ENCODE data around the gene TCTA. TPM values are rescaled to one million over a fixed set of nuclear protein-coding genes. Genes with fewer than 3 reads are reported as not detected.
A peak's percentile ranks its signal among the peaks of the same experiment; 100 is the strongest.

TCTA gene
- total RNA-seq, 1 experiment from 2014 or later: 23.7 TPM

DNA sequence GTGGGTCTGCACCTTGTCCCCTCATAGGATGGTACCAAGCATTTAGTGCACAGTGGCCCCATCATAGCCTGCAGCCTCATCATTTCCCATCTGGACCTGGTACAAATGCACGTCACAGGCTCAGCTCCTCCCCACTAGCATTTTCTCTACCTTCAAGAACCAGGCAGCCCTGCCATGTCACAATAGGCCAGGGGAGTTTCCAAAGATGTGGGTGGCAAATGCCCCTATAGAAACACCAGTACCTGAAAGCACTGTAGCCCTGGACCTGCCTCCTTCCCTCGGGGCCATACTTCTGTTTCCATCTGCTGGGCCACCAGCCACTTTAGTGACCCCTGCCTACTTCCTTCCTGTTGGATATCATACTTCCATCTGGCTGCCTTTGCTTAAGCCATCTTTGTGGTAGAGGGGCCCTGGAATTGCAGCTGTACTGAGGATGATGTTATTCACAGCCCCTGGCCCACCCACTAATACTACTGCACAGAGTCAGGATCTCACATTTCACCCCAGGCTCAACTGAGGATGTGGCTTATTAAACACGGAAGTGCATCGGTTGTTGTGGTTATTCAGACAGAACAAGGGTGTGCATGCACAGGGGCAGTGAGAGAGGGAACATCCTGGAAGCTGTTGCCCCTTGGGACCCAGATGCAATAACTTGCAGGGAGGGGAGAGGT is 3.8 kb downstream of the TCTA start:
- no peak for ATAC-seq
- intact Hi-C loops (cut with micrococcal nuclease): loop anchor here (1.0 kb wide), 1 partner anchor 33 kb away; no protein-coding TSS in a partner anchor
- ChIA-PET CTCF (interaction anchor here (1.0 to 1.4 kb wide), 3 partner anchors 33 to 256 kb away, joined by 3 to 6 read pairs (median 5); no protein-coding TSS in a partner anchor), POLR2A (ENCODE audit: unreplicated experiment) (no interaction called here)
- peaks cover 5% of the 10 kb centered on the region; the same call in 1 of the 2 replicates for H3K36me3 ChIP-seq (ENCODE audit: low read depth, low read length)
- H3K27me3 ChIP-seq (ENCODE audit: low read length): no peaks in the 10 kb centered on the region
- H3K79me2 ChIP-seq (ENCODE audit: low read length): peaks cover 24% of the 10 kb centered on the region
- H3K27ac ChIP-seq (ENCODE audit: low read length): no peak overlapping the region
- BruUV-seq (replicated peaks): no TSS peak
- no peak for DNase-seq
- no peak overlapping the region for H2AFZ ChIP-seq (ENCODE audit: low read length)
- H3K4me2 ChIP-seq (ENCODE audit: low read length): no peak overlapping the region
- H4K20me1 ChIP-seq (ENCODE audit: low read length): peaks cover 3% of the 10 kb centered on the region
- H3K9ac ChIP-seq (ENCODE audit: low read length): no peak overlapping the region
- no peaks in the 10 kb centered on the region for H3K9me2 ChIP-seq (replicated peaks; ENCODE audit: low read length)
- H3K9me3 ChIP-seq (ENCODE audit: low read length): no peaks in the 10 kb centered on the region
- H3F3A ChIP-seq (ENCODE audit: low read length, unreplicated experiment): peaks cover 6% of the 10 kb centered on the region
- TF ChIP-seq EZH2 (IDR thresholded peaks at IDR 0.05; ENCODE audit: low read length, unreplicated experiment) (no peak), EZH2phosphoT487 (IDR thresholded peaks at IDR 0.05; ENCODE audit: borderline replicate concordance, low read length) (no peak)
- TF ChIP-seq, protein P1, sequence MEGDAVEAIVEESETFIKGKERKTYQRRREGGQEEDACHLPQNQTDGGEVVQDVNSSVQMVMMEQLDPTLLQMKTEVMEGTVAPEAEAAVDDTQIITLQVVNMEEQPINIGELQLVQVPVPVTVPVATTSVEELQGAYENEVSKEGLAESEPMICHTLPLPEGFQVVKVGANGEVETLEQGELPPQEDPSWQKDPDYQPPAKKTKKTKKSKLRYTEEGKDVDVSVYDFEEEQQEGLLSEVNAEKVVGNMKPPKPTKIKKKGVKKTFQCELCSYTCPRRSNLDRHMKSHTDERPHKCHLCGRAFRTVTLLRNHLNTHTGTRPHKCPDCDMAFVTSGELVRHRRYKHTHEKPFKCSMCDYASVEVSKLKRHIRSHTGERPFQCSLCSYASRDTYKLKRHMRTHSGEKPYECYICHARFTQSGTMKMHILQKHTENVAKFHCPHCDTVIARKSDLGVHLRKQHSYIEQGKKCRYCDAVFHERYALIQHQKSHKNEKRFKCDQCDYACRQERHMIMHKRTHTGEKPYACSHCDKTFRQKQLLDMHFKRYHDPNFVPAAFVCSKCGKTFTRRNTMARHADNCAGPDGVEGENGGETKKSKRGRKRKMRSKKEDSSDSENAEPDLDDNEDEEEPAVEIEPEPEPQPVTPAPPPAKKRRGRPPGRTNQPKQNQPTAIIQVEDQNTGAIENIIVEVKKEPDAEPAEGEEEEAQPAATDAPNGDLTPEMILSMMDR (conservative IDR thresholded peaks at IDR 0.05; ENCODE audit: low read depth, low read length): no peak
- peaks cover 36% of the 10 kb centered on the region for H3K4me1 ChIP-seq (ENCODE audit: insufficient read depth, low read length)
- H3K4me3 ChIP-seq (ENCODE audit: low read length): no peak overlapping the region

DNA sequence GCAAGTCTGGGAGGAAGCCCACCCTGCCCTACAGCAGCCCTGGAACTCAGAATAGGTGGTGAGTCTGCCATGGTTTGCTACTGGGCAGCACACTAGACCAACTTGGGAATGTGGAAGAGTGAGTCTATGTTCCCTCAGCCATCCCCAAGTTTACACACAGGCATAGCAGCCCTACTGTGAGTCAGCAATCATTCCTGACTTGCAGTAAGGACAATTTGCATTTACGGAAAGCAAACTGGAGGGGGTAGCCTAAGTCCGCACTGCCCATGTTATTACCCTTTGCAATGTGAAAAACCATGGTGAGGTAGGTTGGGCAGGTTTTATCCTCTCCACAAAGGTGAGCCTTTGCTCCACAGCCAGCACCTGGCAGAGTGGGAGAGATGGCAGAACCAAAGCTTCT is 4.6 kb downstream of the TCTA start:
- peaks cover 17% of the 10 kb centered on the region for H3K79me2 ChIP-seq (ENCODE audit: low read length)
- H3K4me1 ChIP-seq (ENCODE audit: insufficient read depth, low read length): peaks cover 44% of the 10 kb centered on the region
- no peak overlapping the region for H3K4me3 ChIP-seq (ENCODE audit: low read length)
- H3K36me3 ChIP-seq (ENCODE audit: low read depth, low read length): peaks cover 5% of the 10 kb centered on the region; the same call in 1 of the 2 replicates
- no peak overlapping the region for H3K9ac ChIP-seq (ENCODE audit: low read length)
- no peak overlapping the region for H2AFZ ChIP-seq (ENCODE audit: low read length)
- POLR2A ChIA-PET (ENCODE audit: unreplicated experiment): no interaction called here
- peak; percentile 25 for DNase-seq
- ATAC-seq: no peak
- H3F3A ChIP-seq (ENCODE audit: low read length, unreplicated experiment): peaks cover 6% of the 10 kb centered on the region
- H3K9me3 ChIP-seq (ENCODE audit: low read length): no peaks in the 10 kb centered on the region
- TF ChIP-seq EZH2phosphoT487 (IDR thresholded peaks at IDR 0.05; ENCODE audit: borderline replicate concordance, low read length) (no peak), EZH2 (IDR thresholded peaks at IDR 0.05; ENCODE audit: low read length, unreplicated experiment) (no peak)
- TF ChIP-seq, protein P1 (conservative IDR thresholded peaks at IDR 0.05; ENCODE audit: low read depth, low read length): no peak
- BruUV-seq (replicated peaks): no TSS peak
- no peaks in the 10 kb centered on the region for H3K27me3 ChIP-seq (ENCODE audit: low read length)
- CTCF ChIA-PET: interaction anchor here (0.5 kb wide), 1 partner anchor 31 kb away, joined by 4 read pairs; no protein-coding TSS in a partner anchor
- H4K20me1 ChIP-seq (ENCODE audit: low read length): no peaks in the 10 kb centered on the region
- H3K9me2 ChIP-seq (replicated peaks; ENCODE audit: low read length): no peaks in the 10 kb centered on the region
- H3K4me2 ChIP-seq (ENCODE audit: low read length): no peak overlapping the region
- intact Hi-C loops (cut with micrococcal nuclease): no loop called here
- no peak overlapping the region for H3K27ac ChIP-seq (ENCODE audit: low read length)

DNA sequence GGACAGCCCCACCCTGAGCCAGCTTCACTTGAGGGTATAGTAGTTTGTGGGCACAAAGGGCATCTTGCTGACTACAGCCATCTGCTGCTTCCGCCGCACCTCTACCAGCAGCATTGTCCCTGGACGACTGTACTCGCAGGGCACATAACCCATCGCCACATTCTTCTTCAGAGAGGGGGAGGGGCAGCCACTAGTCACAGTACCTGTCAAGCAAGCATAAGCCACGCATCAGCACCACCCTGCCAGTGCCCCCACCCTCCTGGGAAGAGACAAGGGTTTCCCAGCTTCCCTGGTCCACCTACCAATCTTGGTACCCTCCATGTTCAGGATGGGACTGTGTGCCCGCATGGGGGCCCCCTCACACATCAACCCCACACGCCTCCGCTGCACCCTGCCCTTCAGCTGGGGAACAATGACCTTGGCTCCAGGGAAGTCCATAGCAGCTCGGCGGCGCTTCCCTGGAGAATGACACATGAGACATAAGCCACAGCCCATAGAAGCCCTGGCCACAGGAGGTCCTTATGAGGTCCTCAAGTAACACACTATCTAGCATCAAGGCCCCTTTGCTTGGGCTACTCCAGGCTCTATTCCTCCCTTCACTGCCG is 5.4 kb downstream of the TCTA start:
- Histone ChIP-seq H3K27me3 (ENCODE audit: low read length) (no peaks in the 10 kb centered on the region), H3K9me3 (ENCODE audit: low read length) (no peaks in the 10 kb centered on the region), H3F3A (ENCODE audit: low read length, unreplicated experiment) (peaks cover 6% of the 10 kb centered on the region), H4K20me1 (ENCODE audit: low read length) (no peaks in the 10 kb centered on the region), H3K4me3 (ENCODE audit: low read length) (no peak overlapping the region), H3K27ac (ENCODE audit: low read length) (no peak overlapping the region), H3K9ac (ENCODE audit: low read length) (no peak overlapping the region), H3K79me2 (ENCODE audit: low read length) (peaks cover 13% of the 10 kb centered on the region), H3K36me3 (ENCODE audit: low read depth, low read length) (peaks cover 5% of the 10 kb centered on the region; the same call in 1 of the 2 replicates), H3K9me2 (replicated peaks; ENCODE audit: low read length) (no peaks in the 10 kb centered on the region), H2AFZ (ENCODE audit: low read length) (no peak overlapping the region), H3K4me1 (ENCODE audit: insufficient read depth, low read length) (peaks cover 42% of the 10 kb centered on the region), H3K4me2 (ENCODE audit: low read length) (no peak overlapping the region)
- intact Hi-C loops (cut with micrococcal nuclease): no loop called here
- no TSS peak for BruUV-seq (replicated peaks)
- DNase-seq: peak; percentile 45
- ChIA-PET POLR2A (ENCODE audit: unreplicated experiment) (no interaction called here), CTCF (no interaction called here)
- TF ChIP-seq, protein P1 (conservative IDR thresholded peaks at IDR 0.05; ENCODE audit: low read depth, low read length): no peak
- TF ChIP-seq EZH2 (IDR thresholded peaks at IDR 0.05; ENCODE audit: low read length, unreplicated experiment): no peak
- no peak for TF ChIP-seq EZH2phosphoT487 (IDR thresholded peaks at IDR 0.05; ENCODE audit: borderline replicate concordance, low read length)
- no peak for ATAC-seq

Measured in PC-3 (cell line).